Neural cell (in vitro differentiated cells): Measurements from ENCODE around the gene PLVAP. TPM values are rescaled to one million over a fixed set of nuclear protein-coding genes. Genes with fewer than 3 reads are reported as not detected.

Source experiments
- H2AFZ ChIP-seq: fragments of 200-600, 300-800 bp; sonication (generic), shearing (Covaris generic); 2 replicates; pipeline ENCODE4 v1.6.0; 2014; ENCODE audit warnings: low read depth, mild to moderate bottlenecking, antibody characterized with exemption, low read length, moderate library complexity
- H3F3A ChIP-seq: fragments of 200-600 bp; shearing (Covaris generic); 2 replicates; pipeline ENCODE4 v1.6.1; 2016; ENCODE audit warnings: mild to moderate bottlenecking, moderate library complexity, mixed read lengths, antibody characterized with exemption, low read length; ENCODE audit not compliant: insufficient read depth, poor library complexity, severe bottlenecking
- H3K27ac ChIP-seq: fragments of 200-600, 300-800 bp; sonication (generic), shearing (Covaris generic); 2 replicates; pipeline ENCODE4 v1.5.1; 2014; ENCODE audit warnings: mild to moderate bottlenecking, low read length, moderate library complexity
- H3K27me3 ChIP-seq: fragments of 300-800, 200-600 bp; sonication (generic), shearing (Covaris generic); 2 replicates; pipeline ENCODE4 v1.6.0; 2014; ENCODE audit warnings: mild to moderate bottlenecking, low read depth, low read length, moderate library complexity; ENCODE audit not compliant: insufficient read depth
- H3K36me3 ChIP-seq: fragments of 300-800, 200-600 bp; sonication (generic), shearing (Covaris generic); 2 replicates; pipeline ENCODE4 v1.5.1; 2014; ENCODE audit warnings: mild to moderate bottlenecking, antibody characterized with exemption, low read length, moderate library complexity; ENCODE audit not compliant: insufficient read depth
- H3K4me2 ChIP-seq: fragments of 300-800, 200-600 bp; sonication (generic), shearing (Covaris generic); 2 replicates; pipeline ENCODE4 v1.6.0; 2014; ENCODE audit warnings: mild to moderate bottlenecking, low read length
- H3K4me3 ChIP-seq: fragments of 300-800, 200-600 bp; sonication (generic), shearing (Covaris generic); 2 replicates; pipeline ENCODE4 v1.5.1; 2014; ENCODE audit warnings: mild to moderate bottlenecking, low read length, moderate library complexity
- H3K79me2 ChIP-seq: fragments of 200-600 bp; shearing (Covaris generic); replicated peaks from 2 replicates; pipeline ENCODE4 v1.6.0; 2014; ENCODE audit warnings: mild to moderate bottlenecking, low read length, moderate library complexity; ENCODE audit not compliant: insufficient read depth
- H3K9ac ChIP-seq: fragments of 300-800, 200-600 bp; sonication (generic), shearing (Covaris generic); 2 replicates; pipeline ENCODE4 v1.6.1; 2016; ENCODE audit warnings: mild to moderate bottlenecking, low read length, mixed read lengths
- H3K9me2 ChIP-seq: fragments of 200-600 bp; shearing (Covaris generic); 2 replicates; pipeline ENCODE4 v1.6.1; 2016; ENCODE audit warnings: mild to moderate bottlenecking, low read length, mixed read lengths; ENCODE audit not compliant: insufficient read depth
- H3K9me3 ChIP-seq: fragments of 200-600, 300-800 bp; sonication (generic), shearing (Covaris generic); 2 replicates; pipeline ENCODE4 v1.6.1; 2016; ENCODE audit warnings: mild to moderate bottlenecking, mixed run types, low read length, moderate library complexity, mixed read lengths
- H4K20me1 ChIP-seq: fragments of 200-600 bp; shearing (Covaris generic); 2 replicates; pipeline ENCODE4 v1.6.1; 2016; ENCODE audit warnings: mild to moderate bottlenecking, mixed run types; ENCODE audit not compliant: insufficient read depth
- CTCF ChIP-seq: fragments of 450-650 bp; IDR thresholded peaks from 2 replicates; pipeline ENCODE4 v1.5.1; 2014; ENCODE audit warnings: antibody characterized with exemption, mild to moderate bottlenecking, moderate library complexity; ENCODE audit not compliant: poor library complexity, severe bottlenecking
- EP300 ChIP-seq: fragments of 450-650 bp; conservative IDR thresholded peaks from 2 replicates; pipeline ENCODE4 v1.6.1; 2014; ENCODE audit warnings: antibody characterized with exemption, mild to moderate bottlenecking, moderate library complexity; ENCODE audit not compliant: poor library complexity, severe bottlenecking
- EZH2 ChIP-seq: fragments of 200-600, 300-800 bp; shearing (Covaris generic), sonication (generic); IDR thresholded peaks from 2 replicates; pipeline ENCODE4 v1.6.1; 2014; ENCODE audit warnings: antibody characterized with exemption, low read length, borderline replicate concordance, mild to moderate bottlenecking; ENCODE audit not compliant: insufficient read depth, poor library complexity, severe bottlenecking
- MXI1 ChIP-seq: fragments of 450-650 bp; conservative IDR thresholded peaks from 2 replicates; pipeline ENCODE4 v1.6.1; 2014; ENCODE audit warnings: antibody characterized with exemption, mild to moderate bottlenecking; ENCODE audit not compliant: poor library complexity, severe bottlenecking
- POLR2AphosphoS5 ChIP-seq: IDR thresholded peaks from 2 replicates; pipeline ENCODE4 v1.6.1; 2012
- RAD21 ChIP-seq: fragments of 450-650 bp; conservative IDR thresholded peaks from 2 replicates; pipeline ENCODE4 v1.6.1; 2014; ENCODE audit warnings: antibody characterized with exemption, mild to moderate bottlenecking, moderate library complexity
- REST ChIP-seq: IDR thresholded peaks from 2 replicates; pipeline ENCODE4 v1.6.1; 2012; ENCODE audit warnings: borderline replicate concordance
- SMC3 ChIP-seq: fragments of 450-650 bp; conservative IDR thresholded peaks from 2 replicates; pipeline ENCODE4 v1.6.1; 2014; ENCODE audit warnings: antibody characterized with exemption, mild to moderate bottlenecking, moderate library complexity; ENCODE audit not compliant: poor library complexity
- TAF1 ChIP-seq: IDR thresholded peaks from 2 replicates; pipeline ENCODE4 v1.6.1; 2012; ENCODE audit warnings: low read depth
- polyA plus RNA-seq: library from polyadenylated mRNA; depleted of rRNA; stranded (reverse); fragments of >200 nt; gene quantifications from 2 replicates; pipeline ENCODE4 v1.2.3, GENCODE V29; 2014

Gene PLVAP
- polyA plus RNA-seq, 1 donor from 2014 or later: not detected

GRCh38 chr19:17420475-17420924, 43.4 kb upstream of the PLVAP start:
- H3K9me3 ChIP-seq: no peaks in the 10 kb centered on the region
- H3K9me2 ChIP-seq: no peaks in the 10 kb centered on the region
- H3K36me3 ChIP-seq: no peaks in the 10 kb centered on the region
- peak overlapping the region; percentile 93 for H2AFZ ChIP-seq
- H3K27ac ChIP-seq: no peak overlapping the region
- H3K4me2 ChIP-seq: no peak overlapping the region
- no peaks in the 10 kb centered on the region for H3K27me3 ChIP-seq
- H3K4me3 ChIP-seq: peak overlapping the region; percentile 92
- no peaks in the 10 kb centered on the region for H3K79me2 ChIP-seq
- TF ChIP-seq SMC3 (no peak), MXI1 (no peak), CTCF (no peak), EP300 (no peak), REST (no peak), TAF1 (no peak), POLR2AphosphoS5 (no peak), RAD21 (no peak)
- H3F3A ChIP-seq: peaks cover 3% of the 10 kb centered on the region
- peak overlapping the region; percentile 69 for H3K9ac ChIP-seq
- H4K20me1 ChIP-seq: no peaks in the 10 kb centered on the region

GRCh38 chr19:17419621-17420474, 42.7 kb upstream of the PLVAP start, which contains the start of gene MVB12A:
Gene MVB12A (plus strand): TSS chr19:17420047. CDS start chr19:17420136, 89 bp downstream.
- no peaks in the 10 kb centered on the region for H3K36me3 ChIP-seq
- no peaks in the 10 kb centered on the region for H3K79me2 ChIP-seq
- no peaks in the 10 kb centered on the region for H3K27me3 ChIP-seq
- peak within 1 kb of the TSS; percentile 93 for H2AFZ ChIP-seq
- H3K4me2 ChIP-seq: peak within 1 kb of the TSS; percentile 27
- H3K9me2 ChIP-seq: no peaks in the 10 kb centered on the region
- H3K9ac ChIP-seq: peak within 1 kb of the TSS; percentile 69
- H3K4me3 ChIP-seq: peak within 1 kb of the TSS; percentile 92
- H3K9me3 ChIP-seq: no peaks in the 10 kb centered on the region
- TF ChIP-seq POLR2AphosphoS5: peak; percentile 54
- TF ChIP-seq CTCF: peak; percentile 29
- TF ChIP-seq SMC3: no peak
- peak; percentile 87 for TF ChIP-seq MXI1
- TF ChIP-seq REST: no peak
- no peak for TF ChIP-seq EZH2
- TF ChIP-seq EP300: peak; percentile 51
- TF ChIP-seq TAF1: no peak
- peak; percentile 17 for TF ChIP-seq RAD21
- H3F3A ChIP-seq: peaks cover 3% of the 10 kb centered on the region
- no peaks in the 10 kb centered on the region for H4K20me1 ChIP-seq
- peak within 1 kb of the TSS; percentile 78 for H3K27ac ChIP-seq
